Activated naive CD4-positive, alpha-beta T cell treated with anti-CD3 and anti-CD28 coated beads, Interleukin-2, amount 50 U/mL, for 72 hours (primary cell): ENCODE measurements around the gene HOOK2. TPM values are rescaled to one million over a fixed set of nuclear protein-coding genes. Genes with fewer than 3 reads are reported as not detected.

Experiments
- ATAC-seq, 2 donors: fragments of 150-1000 bp; cut with Tn5 transposase; 2 replicates each; pipeline ENCODE4 v1.10.0; 2021; ENCODE audit warnings: mild to moderate bottlenecking in 2 of 2, moderate library complexity in 2 of 2
- DNase-seq, 2 donors: peaks; one replicate each; pipeline ENCODE4 v3.0.0; 2021 to 2022; ENCODE audit warnings: low spot score in 2 of 2
- H3K27ac Mint-ChIP-seq, 2 donors: one replicate each; pipeline ENCODE4 v1.8.0; 2022; ENCODE audit warnings: mild to moderate bottlenecking in 2 of 2, mixed read lengths in 2 of 2
- H3K36me3 Mint-ChIP-seq, 2 donors: one replicate each; pipeline ENCODE4 v1.8.0; 2022; ENCODE audit warnings: mixed read lengths in 2 of 2
- H3K9me3 Mint-ChIP-seq, 2 donors: one replicate each; pipeline ENCODE4 v1.8.0; 2022; ENCODE audit warnings: mixed read lengths in 2 of 2
- total RNA-seq, 2 donors: library from RNA; stranded (reverse); gene quantifications; one replicate each; pipeline ENCODE4 v1.2.3, GENCODE V29; 2022

The HOOK2 gene
- total RNA-seq, 2 donors from 2014 or later, result 37.9 to 41.5 TPM

DNA sequence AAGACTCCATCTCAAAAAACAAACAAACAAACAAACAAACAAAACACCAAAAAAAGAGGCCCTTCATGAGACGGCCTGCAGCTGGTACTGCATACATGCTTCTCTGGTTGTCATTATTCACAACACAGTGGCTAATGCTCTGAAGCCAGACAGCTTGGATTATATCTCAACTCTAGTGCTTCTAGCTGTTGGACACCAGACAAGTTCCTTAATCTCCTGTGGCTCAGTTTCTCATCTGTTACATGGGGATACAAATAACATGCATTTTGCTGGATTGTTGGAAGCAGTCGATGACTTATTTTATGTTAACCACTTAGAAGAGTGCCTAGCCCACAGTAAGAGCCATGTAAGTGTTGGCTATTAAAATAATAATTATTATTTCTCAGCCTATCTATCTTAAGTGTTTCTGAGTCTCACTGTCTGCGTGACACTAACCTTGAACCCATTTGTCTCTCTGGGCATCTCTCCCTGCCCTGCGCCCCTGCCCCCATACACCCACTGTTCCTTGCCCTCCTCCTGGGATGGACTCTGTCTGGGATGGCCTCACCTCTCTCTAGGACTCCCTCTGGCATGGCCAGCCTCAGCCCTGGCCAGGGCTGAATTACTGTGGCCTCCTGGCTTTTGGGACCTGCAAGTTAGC lies 12.8 kb upstream of the HOOK2 start:
- H3K36me3 Mint-ChIP-seq, result peaks cover 9 to 18% of the 10 kb centered on the region in 2 donors
- H3K9me3 Mint-ChIP-seq, result no peaks in the 10 kb centered on the region
- ATAC-seq (no peak), DNase-seq (no peak)
- H3K27ac Mint-ChIP-seq, result peak overlapping the region; percentile 11 to 91

- Mint-ChIP-seq H3K36me3 (peaks cover 7 to 16% of the 10 kb centered on the region in 2 donors), H3K27ac (no peak overlapping the region), H3K9me3 (no peaks in the 10 kb centered on the region)
- DNase-seq, result no peak
- ATAC-seq, result no peak
Observed at GRCh38 chr19:12787458-12787857, 12.1 kb upstream of the HOOK2 start.

DNA sequence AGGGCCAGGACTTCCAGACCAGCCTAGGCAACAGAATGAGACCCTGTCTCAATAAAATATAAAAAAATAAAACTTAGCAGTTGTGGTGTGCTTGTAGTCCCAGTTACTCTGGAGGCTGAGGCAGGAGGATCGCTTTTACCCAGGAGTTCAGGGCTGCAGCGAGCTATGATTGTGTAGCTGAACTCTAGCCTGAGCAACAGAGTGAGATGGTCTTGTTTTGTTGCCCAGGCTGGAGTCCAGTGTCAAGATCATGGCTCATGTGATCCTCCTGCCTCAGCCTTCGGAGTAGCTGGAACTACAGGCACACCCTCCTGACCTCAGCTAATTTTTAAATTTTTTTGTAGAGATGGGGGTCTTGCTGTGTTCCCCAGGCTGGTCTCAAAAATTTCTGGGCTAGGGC lies 11.6 kb upstream of the HOOK2 start:
- H3K36me3 Mint-ChIP-seq, result peaks cover 7 to 15% of the 10 kb centered on the region in 2 donors
- ATAC-seq (no peak), DNase-seq (no peak)
- H3K9me3 Mint-ChIP-seq, result no peaks in the 10 kb centered on the region
- H3K27ac Mint-ChIP-seq, result peak overlapping the region in 1 of 2 donors; percentile 26

GRCh38 chr19:12786141-12786870 lies 11.0 kb upstream of the HOOK2 start:
- peaks cover 7 to 11% of the 10 kb centered on the region in 2 donors for H3K36me3 Mint-ChIP-seq
- DNase-seq, result no peak
- H3K9me3 Mint-ChIP-seq, result no peaks in the 10 kb centered on the region
- H3K27ac Mint-ChIP-seq, result peak overlapping the region in 1 of 2 donors; percentile 26
- no peak for ATAC-seq

DNA sequence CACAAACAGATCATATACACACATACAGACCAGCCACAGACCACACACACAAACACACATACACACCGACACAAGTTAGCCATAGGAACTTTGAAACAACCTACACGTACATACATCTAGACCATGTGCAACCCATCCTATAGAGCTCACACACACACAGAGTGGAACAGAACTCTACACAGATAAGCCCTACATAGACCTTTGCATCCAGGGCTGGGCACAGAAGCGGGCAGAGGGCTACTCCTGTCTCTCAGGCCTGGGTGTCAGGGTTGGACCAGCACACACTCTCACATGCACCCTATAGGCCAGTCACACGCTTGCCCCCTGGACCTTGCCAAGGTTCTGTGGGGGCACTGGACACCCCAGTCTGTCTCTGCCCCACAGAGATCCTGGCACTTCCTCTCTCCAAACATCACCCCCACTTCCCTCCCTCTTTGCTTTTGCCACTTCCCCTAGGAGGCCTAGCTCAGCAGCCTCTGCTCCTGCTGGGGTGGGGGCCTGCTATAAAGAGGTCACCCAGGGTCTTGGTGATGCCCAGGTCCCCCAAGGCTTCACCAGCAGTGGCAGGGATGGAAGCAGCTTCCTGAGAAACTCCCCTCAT lies 10.2 kb upstream of the HOOK2 start:
- no peaks in the 10 kb centered on the region for H3K9me3 Mint-ChIP-seq
- ATAC-seq, result no peak
- no peak overlapping the region for H3K27ac Mint-ChIP-seq
- peaks cover 2 to 4% of the 10 kb centered on the region in 2 donors for H3K36me3 Mint-ChIP-seq
- no peak for DNase-seq

DNA sequence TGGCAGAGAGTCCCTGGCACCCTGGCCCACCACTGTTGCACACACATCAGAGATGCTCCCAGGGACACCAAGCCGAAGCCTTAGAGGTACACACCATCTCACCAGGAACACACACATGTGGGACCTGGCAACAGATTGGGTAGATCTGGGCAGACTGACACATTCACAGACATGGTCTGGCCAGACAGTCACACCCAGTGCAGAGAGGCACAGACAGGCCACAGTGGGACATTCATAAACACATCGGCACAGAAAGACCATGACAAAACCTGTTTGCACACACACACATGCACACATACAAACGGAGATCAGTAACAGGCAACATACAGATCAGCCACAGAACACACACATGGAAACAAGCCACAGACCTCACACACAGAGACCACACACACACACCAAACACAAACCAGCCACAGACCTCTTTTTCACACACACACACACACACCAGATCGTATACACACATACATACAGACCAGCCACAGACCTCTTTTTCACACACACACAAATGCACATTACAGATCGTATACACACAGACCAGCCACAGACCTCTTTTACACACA lies 9.6 kb upstream of the HOOK2 start:
- DNase-seq (no peak), ATAC-seq (no peak)
- no peaks in the 10 kb centered on the region for H3K36me3 Mint-ChIP-seq
- no peak overlapping the region for H3K27ac Mint-ChIP-seq
- no peaks in the 10 kb centered on the region for H3K9me3 Mint-ChIP-seq

DNA sequence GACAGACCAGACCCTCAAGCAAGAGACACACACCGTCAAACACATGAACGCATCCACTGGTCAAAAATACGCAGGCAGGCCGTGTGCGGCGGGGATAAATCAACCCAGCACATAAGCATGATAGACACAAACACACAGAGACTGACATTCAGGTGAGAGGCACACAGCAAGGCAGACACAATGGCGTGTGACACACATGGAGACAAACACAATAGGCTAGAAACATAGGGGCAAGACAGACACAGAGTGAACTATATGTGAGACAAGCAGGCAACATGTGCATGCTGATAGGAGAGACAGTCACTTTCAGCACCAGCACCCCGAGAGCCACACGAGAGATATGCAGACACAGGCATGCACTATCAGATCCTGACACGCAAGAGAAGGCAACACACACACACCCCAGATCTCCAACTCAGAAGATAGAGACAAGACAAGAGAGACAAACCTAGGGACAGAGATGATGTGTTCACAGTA lies 9.1 kb upstream of the HOOK2 start:
- Mint-ChIP-seq H3K36me3 (no peaks in the 10 kb centered on the region), H3K9me3 (no peaks in the 10 kb centered on the region), H3K27ac (no peak overlapping the region)
- ATAC-seq (no peak), DNase-seq (no peak)

DNA sequence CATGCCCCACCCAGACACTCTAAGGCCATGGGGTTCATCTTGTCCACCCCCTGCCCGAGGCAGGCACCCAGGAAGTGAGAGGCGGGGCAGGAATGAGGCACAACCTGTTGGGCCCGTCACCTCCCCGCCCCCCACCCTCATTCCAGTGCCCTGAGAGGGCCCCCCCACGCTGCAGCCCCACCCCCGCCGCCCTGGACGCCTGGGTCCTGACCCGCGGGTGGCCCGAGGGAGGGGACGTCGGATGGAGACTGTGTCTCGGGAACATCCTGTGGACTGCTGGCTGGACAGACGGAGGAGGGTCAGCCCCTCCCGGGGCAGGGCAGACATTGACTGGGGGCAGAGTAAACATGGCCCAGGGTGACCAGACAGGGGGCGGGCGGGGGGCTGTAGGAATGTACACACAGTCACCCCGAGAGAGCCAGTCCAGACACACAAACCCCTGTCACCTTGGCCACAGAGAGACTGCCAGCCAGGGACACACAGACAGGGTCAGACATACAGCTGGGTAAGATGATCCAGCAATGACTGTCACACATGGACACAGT lies 8.6 kb upstream of the HOOK2 start:
- H3K36me3 Mint-ChIP-seq, result no peaks in the 10 kb centered on the region
- H3K9me3 Mint-ChIP-seq, result no peaks in the 10 kb centered on the region
- no peak for ATAC-seq
- H3K27ac Mint-ChIP-seq, result no peak overlapping the region
- DNase-seq, result no peak

- H3K27ac Mint-ChIP-seq, result peak overlapping the region in 1 of 2 donors; percentile 92
- DNase-seq (no peak), ATAC-seq (peak; percentile 38 to 50)
- H3K36me3 Mint-ChIP-seq, result peaks cover 0 to 3% of the 10 kb centered on the region in 2 donors
- no peaks in the 10 kb centered on the region for H3K9me3 Mint-ChIP-seq
Observed at GRCh38 chr19:12783291-12783848, 8.0 kb upstream of the HOOK2 start.

DNA sequence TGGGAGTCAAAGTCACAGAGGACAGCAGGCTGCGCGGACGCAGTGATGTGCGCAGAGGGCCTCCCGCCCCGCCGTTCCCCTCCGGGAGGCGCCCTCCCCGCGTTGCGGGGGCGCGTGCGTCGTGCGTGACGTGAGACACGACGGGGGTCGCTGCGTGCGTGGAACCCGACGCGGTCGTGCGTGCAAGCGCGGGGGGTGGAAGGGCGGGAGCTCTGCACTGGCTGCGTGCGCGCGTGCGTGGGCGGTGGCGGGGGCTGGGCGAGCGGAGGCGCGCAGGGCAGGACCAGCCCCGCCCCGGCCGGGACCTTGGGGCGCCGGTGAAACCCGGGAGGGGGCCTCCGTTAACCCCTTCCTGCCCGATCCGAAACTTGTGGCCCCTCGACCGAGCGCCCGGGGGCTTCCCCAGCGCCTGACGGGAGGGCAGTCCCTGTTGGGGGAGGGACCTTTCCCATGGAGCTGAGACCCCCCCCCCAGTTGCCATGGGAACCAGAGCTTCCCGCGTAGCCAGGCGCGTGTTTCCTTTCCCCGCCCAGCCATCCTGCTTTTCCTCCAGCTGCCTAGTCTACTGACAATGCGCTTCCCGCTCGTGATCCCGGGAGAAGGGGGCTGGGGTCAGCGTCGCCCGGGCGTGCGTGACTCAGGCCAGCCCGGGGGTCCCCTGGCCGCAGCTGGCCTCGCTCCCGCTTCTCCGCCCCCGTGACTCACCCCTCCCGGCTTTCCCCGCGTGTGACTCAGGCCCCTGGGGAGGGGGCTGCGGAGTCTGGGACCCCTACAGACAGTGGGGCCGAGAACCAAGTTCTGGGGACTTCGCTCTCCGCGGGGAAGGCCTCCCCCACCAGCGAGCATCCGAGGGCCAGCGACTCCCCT lies 7.3 kb upstream of the HOOK2 start:
- Mint-ChIP-seq H3K27ac (peak overlapping the region in 1 of 2 donors; percentile 96), H3K36me3 (peaks cover 0 to 5% of the 10 kb centered on the region in 2 donors), H3K9me3 (no peaks in the 10 kb centered on the region)
- ATAC-seq (peak; percentile 53 to 63), DNase-seq (peak; percentile 91 to 96)

- H3K27ac Mint-ChIP-seq, result peak overlapping the region in 1 of 2 donors; percentile 96
- no peak for DNase-seq
- no peaks in the 10 kb centered on the region for H3K9me3 Mint-ChIP-seq
- H3K36me3 Mint-ChIP-seq, result peaks cover 0 to 5% of the 10 kb centered on the region in 2 donors
- ATAC-seq, result no peak
Observed at GRCh38 chr19:12782174-12782423, 6.7 kb upstream of the HOOK2 start.

GRCh38 chr19:12779162-12779993 lies 4.0 kb upstream of the HOOK2 start:
- no peak for ATAC-seq
- Mint-ChIP-seq H3K9me3 (no peaks in the 10 kb centered on the region), H3K36me3 (peaks cover 0 to 5% of the 10 kb centered on the region in 2 donors), H3K27ac (peak overlapping the region; percentile 79 to 87)
- no peak for DNase-seq

DNA sequence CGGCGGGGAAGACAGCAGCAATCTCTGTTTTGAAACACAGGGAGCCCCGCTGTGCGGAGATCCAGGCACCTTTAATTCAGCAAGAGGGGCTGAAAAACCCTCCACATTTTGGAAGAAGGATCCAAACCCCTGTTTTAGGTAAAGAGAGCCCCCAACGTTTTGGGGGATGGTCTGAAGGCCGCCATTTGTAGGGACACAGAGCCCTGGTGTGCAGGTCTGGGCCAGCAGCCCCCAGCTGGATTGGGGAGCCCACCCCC lies 3.5 kb upstream of the HOOK2 start:
- ATAC-seq, result no peak
- Mint-ChIP-seq H3K27ac (peak overlapping the region; percentile 86 to 87), H3K9me3 (no peaks in the 10 kb centered on the region)

GRCh38 chr19:12778017-12778904 lies 2.9 kb upstream of the HOOK2 start:
- no peaks in the 10 kb centered on the region for H3K9me3 Mint-ChIP-seq
- peaks cover 0 to 5% of the 10 kb centered on the region in 2 donors for H3K36me3 Mint-ChIP-seq
- DNase-seq (peak; percentile 54 to 64), ATAC-seq (peak in 1 of 2 donors; percentile 20)
- H3K27ac Mint-ChIP-seq, result peak overlapping the region; percentile 86 to 87

More for the DNA sequence above, 3.5 kb upstream of the HOOK2 start:
- no peak for DNase-seq
- H3K36me3 Mint-ChIP-seq, result peaks cover 0 to 5% of the 10 kb centered on the region in 2 donors
